ENCODE results near the gene CHPT1. TPM values are rescaled to one million over a fixed set of nuclear protein-coding genes. Genes with fewer than 3 reads are reported as not detected.
"Not testable (repeated sequence)": the region's sequence is repeated elsewhere in the genome, so short reads cannot be mapped to it uniquely, and the experiment has no call there.

The CHPT1 gene
- total RNA-seq, 1 donor from 2014 or later: 12.7 TPM

DNA sequence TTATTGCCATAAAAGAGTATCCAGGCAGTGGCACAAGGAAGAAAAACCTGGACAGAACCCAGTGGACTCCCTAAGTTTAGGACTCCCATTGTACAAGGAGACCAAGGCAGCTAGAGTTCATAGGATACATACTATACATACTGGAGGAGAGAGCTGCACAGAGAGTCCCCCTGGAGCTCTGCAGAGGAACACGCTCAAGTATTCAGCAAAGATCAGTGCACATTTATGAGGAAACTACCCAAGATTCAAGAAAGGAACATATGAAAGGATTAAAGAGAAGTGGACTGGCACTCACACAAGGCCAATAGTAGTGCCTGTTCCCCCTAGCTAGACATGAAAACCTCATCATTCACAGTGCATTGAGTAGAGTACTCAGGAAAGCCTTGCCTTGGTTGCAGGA lies 43.0 kb upstream of the CHPT1 start:
- no peaks in the 10 kb centered on the region for H3K36me3 ChIP-seq
- Mint-ChIP-seq H3K4me1 (peaks cover 3% of the 10 kb centered on the region), H3K27me3 (ENCODE audit: insufficient read depth, low read depth) (no peaks in the 10 kb centered on the region), H3K36me3 (no peaks in the 10 kb centered on the region), H3K27ac (no peak overlapping the region), H3K9me3 (no peaks in the 10 kb centered on the region), H3K4me3 (no peak overlapping the region)
- no peak for DNase-seq (ENCODE audit: low spot score)
- H3F3A ChIP-seq (ENCODE audit: low read depth): no peaks in the 10 kb centered on the region
- no peak overlapping the region for H3K27ac ChIP-seq
- H3K27me3 ChIP-seq: no peaks in the 10 kb centered on the region
- no peak overlapping the region for H2AFZ ChIP-seq (replicated peaks)
- H3K79me2 ChIP-seq (ENCODE audit: low read depth): no peaks in the 10 kb centered on the region
- TF ChIP-seq EZH2 (IDR thresholded peaks at IDR 0.05) (no peak), EZH2phosphoT487 (IDR thresholded peaks at IDR 0.05) (no peak)
- TF ChIP-seq, protein P1, sequence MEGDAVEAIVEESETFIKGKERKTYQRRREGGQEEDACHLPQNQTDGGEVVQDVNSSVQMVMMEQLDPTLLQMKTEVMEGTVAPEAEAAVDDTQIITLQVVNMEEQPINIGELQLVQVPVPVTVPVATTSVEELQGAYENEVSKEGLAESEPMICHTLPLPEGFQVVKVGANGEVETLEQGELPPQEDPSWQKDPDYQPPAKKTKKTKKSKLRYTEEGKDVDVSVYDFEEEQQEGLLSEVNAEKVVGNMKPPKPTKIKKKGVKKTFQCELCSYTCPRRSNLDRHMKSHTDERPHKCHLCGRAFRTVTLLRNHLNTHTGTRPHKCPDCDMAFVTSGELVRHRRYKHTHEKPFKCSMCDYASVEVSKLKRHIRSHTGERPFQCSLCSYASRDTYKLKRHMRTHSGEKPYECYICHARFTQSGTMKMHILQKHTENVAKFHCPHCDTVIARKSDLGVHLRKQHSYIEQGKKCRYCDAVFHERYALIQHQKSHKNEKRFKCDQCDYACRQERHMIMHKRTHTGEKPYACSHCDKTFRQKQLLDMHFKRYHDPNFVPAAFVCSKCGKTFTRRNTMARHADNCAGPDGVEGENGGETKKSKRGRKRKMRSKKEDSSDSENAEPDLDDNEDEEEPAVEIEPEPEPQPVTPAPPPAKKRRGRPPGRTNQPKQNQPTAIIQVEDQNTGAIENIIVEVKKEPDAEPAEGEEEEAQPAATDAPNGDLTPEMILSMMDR (IDR thresholded peaks at IDR 0.05): no peak
- H3K9ac ChIP-seq: no peak overlapping the region
- no peaks in the 10 kb centered on the region for H4K20me1 ChIP-seq (ENCODE audit: low read depth)
- no peak overlapping the region for H3K4me2 ChIP-seq
- H3K9me3 ChIP-seq (ENCODE audit: low read depth): no peaks in the 10 kb centered on the region
- no peak overlapping the region for H3K4me3 ChIP-seq
- H3K4me1 ChIP-seq: no peaks in the 10 kb centered on the region

DNA sequence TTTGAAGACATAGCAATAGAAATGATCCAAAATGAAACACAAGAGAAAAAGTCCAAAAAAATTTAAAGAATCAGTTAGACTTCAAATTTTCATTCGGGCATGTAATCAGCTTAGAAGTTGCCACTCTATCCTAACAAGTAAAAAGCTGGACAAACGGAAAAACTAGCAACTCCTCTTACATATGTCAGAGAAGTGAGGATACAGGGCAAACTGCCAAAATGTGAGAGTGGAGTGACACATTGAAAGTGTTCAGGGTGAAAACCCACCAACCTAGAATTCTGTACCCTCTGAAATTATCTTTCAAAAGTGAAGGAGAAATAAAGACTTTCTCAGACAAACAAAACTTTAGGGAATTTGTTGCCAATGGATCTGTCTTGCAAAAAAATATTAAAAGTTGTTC lies 42.0 kb upstream of the CHPT1 start:
- no peaks in the 10 kb centered on the region for H3K27me3 Mint-ChIP-seq (ENCODE audit: insufficient read depth, low read depth)
- H3K4me3 Mint-ChIP-seq: no peak overlapping the region
- Histone ChIP-seq H2AFZ (replicated peaks) (no peak overlapping the region), H3K9me3 (ENCODE audit: low read depth) (no peaks in the 10 kb centered on the region), H3K4me2 (no peak overlapping the region), H3K27me3 (no peaks in the 10 kb centered on the region), H3K79me2 (ENCODE audit: low read depth) (no peaks in the 10 kb centered on the region), H3K4me1 (no peaks in the 10 kb centered on the region), H3K4me3 (no peak overlapping the region), H3F3A (ENCODE audit: low read depth) (no peaks in the 10 kb centered on the region), H3K9ac (no peak overlapping the region), H3K36me3 (no peaks in the 10 kb centered on the region), H3K27ac (no peak overlapping the region), H4K20me1 (ENCODE audit: low read depth) (no peaks in the 10 kb centered on the region)
- H3K4me1 Mint-ChIP-seq: peaks cover 3% of the 10 kb centered on the region
- no peak overlapping the region for H3K27ac Mint-ChIP-seq
- no peaks in the 10 kb centered on the region for H3K36me3 Mint-ChIP-seq
- no peak for DNase-seq (ENCODE audit: low spot score)
- H3K9me3 Mint-ChIP-seq: no peaks in the 10 kb centered on the region
- TF ChIP-seq EZH2 (IDR thresholded peaks at IDR 0.05) (no peak), EZH2phosphoT487 (IDR thresholded peaks at IDR 0.05) (no peak)
- TF ChIP-seq, protein P1 (IDR thresholded peaks at IDR 0.05): no peak

DNA sequence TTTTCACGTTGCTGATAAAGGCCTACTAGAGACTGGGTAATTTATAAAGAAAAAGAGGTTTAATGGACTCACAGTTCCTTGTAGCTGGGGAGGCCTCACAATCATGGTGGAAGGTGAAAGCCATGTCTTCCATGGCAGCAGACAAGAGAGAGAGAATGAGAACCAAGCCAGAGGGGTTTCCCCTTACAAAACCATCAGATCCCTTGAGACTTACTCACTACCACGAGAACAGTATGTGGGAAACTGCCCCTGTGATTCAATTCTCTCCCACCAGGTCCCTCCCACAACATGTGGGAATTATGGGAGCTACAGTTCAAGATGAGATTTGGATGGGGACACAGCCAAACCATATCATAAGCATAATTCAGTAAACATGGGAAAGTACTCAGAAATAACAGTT lies 36.8 kb upstream of the CHPT1 start:
- H3K4me3 Mint-ChIP-seq; H3K27ac ChIP-seq; H3K9me3 ChIP-seq (ENCODE audit: low read depth); H3K9me3 Mint-ChIP-seq; H3K27me3 ChIP-seq; H3K36me3 ChIP-seq; H3K9ac ChIP-seq; H2AFZ ChIP-seq (replicated peaks); H3F3A ChIP-seq (ENCODE audit: low read depth); H3K79me2 ChIP-seq (ENCODE audit: low read depth); H4K20me1 ChIP-seq (ENCODE audit: low read depth); H3K36me3 Mint-ChIP-seq; H3K27ac Mint-ChIP-seq; H3K4me1 ChIP-seq; H3K4me2 ChIP-seq; DNase-seq (ENCODE audit: low spot score); H3K4me3 ChIP-seq; H3K4me1 Mint-ChIP-seq; H3K27me3 Mint-ChIP-seq (ENCODE audit: insufficient read depth, low read depth): not testable (repeated sequence)

DNA sequence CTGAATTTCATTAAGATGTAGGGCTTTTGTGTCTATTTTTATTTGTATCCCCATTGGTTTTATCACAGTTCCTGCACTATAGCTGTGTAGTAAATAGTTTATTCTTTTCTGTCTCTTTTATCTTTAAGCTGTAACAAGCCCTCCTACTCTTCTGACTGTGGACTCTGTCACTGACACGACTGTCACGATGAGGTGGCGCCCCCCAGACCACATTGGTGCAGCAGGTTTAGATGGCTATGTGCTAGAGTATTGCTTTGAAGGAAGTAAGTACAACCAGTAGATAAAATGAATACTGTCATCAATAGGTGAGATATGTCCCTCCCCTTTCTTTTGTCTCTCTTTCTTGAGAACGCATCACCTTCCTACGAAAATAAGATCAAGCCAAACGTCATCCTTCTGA lies 34.1 kb upstream of the CHPT1 start:
- H2AFZ ChIP-seq (replicated peaks): no peak overlapping the region
- no peaks in the 10 kb centered on the region for H4K20me1 ChIP-seq (ENCODE audit: low read depth)
- H3K9ac ChIP-seq: no peak overlapping the region
- H3F3A ChIP-seq (ENCODE audit: low read depth): no peaks in the 10 kb centered on the region
- H3K4me2 ChIP-seq: no peak overlapping the region
- no peak overlapping the region for H3K27ac ChIP-seq
- no peak for DNase-seq (ENCODE audit: low spot score)
- TF ChIP-seq, protein P1 (IDR thresholded peaks at IDR 0.05): no peak
- TF ChIP-seq EZH2 (IDR thresholded peaks at IDR 0.05): no peak
- no peak for TF ChIP-seq EZH2phosphoT487 (IDR thresholded peaks at IDR 0.05)
- H3K4me3 ChIP-seq: no peak overlapping the region
- H3K4me3 Mint-ChIP-seq: no peak overlapping the region
- no peaks in the 10 kb centered on the region for H3K79me2 ChIP-seq (ENCODE audit: low read depth)
- no peaks in the 10 kb centered on the region for H3K36me3 Mint-ChIP-seq
- H3K4me1 ChIP-seq: no peaks in the 10 kb centered on the region
- H3K4me1 Mint-ChIP-seq: peaks cover 2% of the 10 kb centered on the region
- no peaks in the 10 kb centered on the region for H3K9me3 ChIP-seq (ENCODE audit: low read depth)
- no peaks in the 10 kb centered on the region for H3K9me3 Mint-ChIP-seq
- peaks cover 2% of the 10 kb centered on the region for H3K27me3 Mint-ChIP-seq (ENCODE audit: insufficient read depth, low read depth)
- no peak overlapping the region for H3K27ac Mint-ChIP-seq
- no peaks in the 10 kb centered on the region for H3K27me3 ChIP-seq
- H3K36me3 ChIP-seq: no peaks in the 10 kb centered on the region
